NOMO-1 treated with DMSO at 0.1 percent for 48 hours (cell line): ENCODE measurements around the gene ABCC8.
A peak's percentile ranks its signal among the peaks of the same experiment; 100 is the strongest.

Source experiments
- DNase-seq: peaks from one replicate; lab custom pipeline; 2025; ENCODE audit not compliant: unreplicated experiment; lab: John Stamatoyannopoulos, UW

Gene ABCC8

GRCh38 chr11:17389211-17389956 is 87.3 kb downstream of the ABCC8 start:
- DNase-seq: peak; percentile 77

GRCh38 chr11:17388609-17389210 is 87.9 kb downstream of the ABCC8 start, which contains the start of gene KCNJ11:
Gene KCNJ11, minus strand, starts transcription at chr11:17388659. Its CDS starts 568 bp downstream, at chr11:17388091.
- no peak for DNase-seq

- no peak for DNase-seq
These were observed 88.8 kb downstream of the ABCC8 start for GRCh38 chr11:17387811-17388210.

GRCh38 chr11:17387254-17387653 is 89.4 kb downstream of the ABCC8 start:
- no peak for DNase-seq

- peak; percentile 58 for DNase-seq
These were observed 90.1 kb downstream of the ABCC8 start for GRCh38 chr11:17386331-17387084.

- DNase-seq: no peak
These were observed 90.7 kb downstream of the ABCC8 start for GRCh38 chr11:17385926-17386325.

GRCh38 chr11:17385492-17385891 is 91.2 kb downstream of the ABCC8 start:
- no peak for DNase-seq

GRCh38 chr11:17384002-17384511 is 92.6 kb downstream of the ABCC8 start:
- DNase-seq: peak; percentile 69

GRCh38 chr11:17383461-17383860 is 93.2 kb downstream of the ABCC8 start:
- DNase-seq: peak; percentile 75

GRCh38 chr11:17382046-17382728 is 94.5 kb downstream of the ABCC8 start:
- DNase-seq: no peak

- DNase-seq: no peak
These were observed 95.5 kb downstream of the ABCC8 start for GRCh38 chr11:17381156-17381555.

- no peak for DNase-seq
These were observed 97.1 kb downstream of the ABCC8 start for GRCh38 chr11:17379383-17380180.

- DNase-seq: no peak
These were observed 98.0 kb downstream of the ABCC8 start for GRCh38 chr11:17378655-17379054.

GRCh38 chr11:17376493-17376892 is 100.2 kb downstream of the ABCC8 start:
- DNase-seq: no peak

GRCh38 chr11:17375547-17375946 is 101.1 kb downstream of the ABCC8 start:
- no peak for DNase-seq

GRCh38 chr11:17371614-17372013 is 105.0 kb downstream of the ABCC8 start:
- DNase-seq: no peak

- DNase-seq: no peak
These were observed 106.9 kb downstream of the ABCC8 start for GRCh38 chr11:17369684-17370243.

GRCh38 chr11:17369094-17369493 is 107.6 kb downstream of the ABCC8 start:
- no peak for DNase-seq

- no peak for DNase-seq
These were observed 108.1 kb downstream of the ABCC8 start for GRCh38 chr11:17368551-17368950.

GRCh38 chr11:17366495-17366894 is 110.2 kb downstream of the ABCC8 start:
- DNase-seq: no peak
